ENCODE measurements around the gene FCHO1.
A peak's percentile ranks its signal among the peaks of the same experiment; 100 is the strongest.
"Not testable (repeated sequence)": the region's sequence is repeated elsewhere in the genome, so short reads cannot be mapped to it uniquely, and the experiment has no call there.

FCHO1 gene

DNA sequence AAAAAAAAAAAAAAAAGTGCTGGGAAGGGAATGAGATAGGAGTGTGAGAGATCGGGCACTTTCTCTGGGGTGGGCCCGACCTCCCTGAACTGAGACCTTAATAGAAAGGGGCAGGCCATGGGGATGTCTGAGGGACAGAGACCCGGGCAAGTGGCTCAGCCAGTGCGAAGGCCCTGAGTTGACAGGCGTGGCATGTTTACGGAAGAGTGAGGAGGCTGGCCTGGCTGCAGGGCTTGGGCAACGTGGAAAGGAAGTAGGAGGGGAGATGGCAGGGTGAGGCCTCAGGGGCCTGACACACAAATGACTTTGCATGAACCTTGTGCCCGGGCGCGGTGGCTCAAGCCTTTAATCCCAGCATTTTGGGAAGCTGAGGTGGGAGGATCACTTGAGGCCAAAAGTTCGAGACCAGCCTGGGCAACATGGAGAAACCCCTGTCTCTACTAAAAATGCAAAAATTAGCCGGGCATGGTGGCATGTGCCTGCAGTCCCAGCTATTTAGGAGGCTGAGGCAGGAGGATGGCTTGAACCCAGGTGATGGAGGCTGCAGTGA, 13.9 kb downstream of the FCHO1 start:
- no peak for DNase-seq (ENCODE audit: low read depth)

GRCh38 chr19:17766543-17767131, 15.4 kb downstream of the FCHO1 start:
- no peak for DNase-seq (ENCODE audit: low read depth)

DNA sequence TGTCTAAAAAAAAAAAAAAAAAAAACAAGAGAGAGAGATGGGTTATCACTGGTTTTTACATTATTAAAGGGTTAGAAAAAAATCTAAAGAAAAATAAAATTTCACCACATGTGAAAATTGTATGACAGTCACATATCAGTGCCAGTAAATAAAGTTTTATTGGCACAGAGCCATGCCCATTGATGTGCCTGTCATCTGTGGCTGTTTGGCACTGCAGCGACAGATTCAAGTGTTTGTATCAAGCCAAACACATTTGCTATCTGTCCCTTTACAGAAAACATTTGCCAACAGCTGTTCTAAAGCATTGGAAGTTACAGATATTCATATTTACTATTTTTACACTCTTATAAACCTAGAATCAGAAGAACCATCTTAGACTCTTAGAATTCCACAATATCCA, 16.3 kb downstream of the FCHO1 start:
- no peak for DNase-seq (ENCODE audit: low read depth)

DNA sequence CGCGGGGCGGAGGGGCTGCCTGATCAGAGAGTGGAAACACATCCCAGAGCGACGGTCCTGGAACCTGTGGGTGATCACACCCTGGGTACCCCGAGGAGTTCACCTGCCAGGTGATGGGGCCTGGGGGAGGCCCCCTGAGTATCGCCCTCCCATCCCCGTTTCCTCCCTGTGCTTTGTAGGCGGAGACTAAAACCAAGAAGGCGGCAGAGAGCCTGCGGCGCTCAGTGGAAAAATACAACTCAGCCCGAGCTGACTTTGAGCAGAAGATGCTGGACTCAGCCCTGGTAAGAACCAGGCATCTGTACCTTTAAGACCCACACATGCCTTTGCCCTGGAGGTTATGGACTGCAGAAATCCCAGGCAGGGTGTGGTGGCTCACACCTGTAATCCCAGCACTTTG, 19.3 kb downstream of the FCHO1 start:
- DNase-seq (ENCODE audit: low read depth): no peak

GRCh38 chr19:17772172-17772571, 20.9 kb downstream of the FCHO1 start:
- no peak for DNase-seq (ENCODE audit: low read depth)

DNA sequence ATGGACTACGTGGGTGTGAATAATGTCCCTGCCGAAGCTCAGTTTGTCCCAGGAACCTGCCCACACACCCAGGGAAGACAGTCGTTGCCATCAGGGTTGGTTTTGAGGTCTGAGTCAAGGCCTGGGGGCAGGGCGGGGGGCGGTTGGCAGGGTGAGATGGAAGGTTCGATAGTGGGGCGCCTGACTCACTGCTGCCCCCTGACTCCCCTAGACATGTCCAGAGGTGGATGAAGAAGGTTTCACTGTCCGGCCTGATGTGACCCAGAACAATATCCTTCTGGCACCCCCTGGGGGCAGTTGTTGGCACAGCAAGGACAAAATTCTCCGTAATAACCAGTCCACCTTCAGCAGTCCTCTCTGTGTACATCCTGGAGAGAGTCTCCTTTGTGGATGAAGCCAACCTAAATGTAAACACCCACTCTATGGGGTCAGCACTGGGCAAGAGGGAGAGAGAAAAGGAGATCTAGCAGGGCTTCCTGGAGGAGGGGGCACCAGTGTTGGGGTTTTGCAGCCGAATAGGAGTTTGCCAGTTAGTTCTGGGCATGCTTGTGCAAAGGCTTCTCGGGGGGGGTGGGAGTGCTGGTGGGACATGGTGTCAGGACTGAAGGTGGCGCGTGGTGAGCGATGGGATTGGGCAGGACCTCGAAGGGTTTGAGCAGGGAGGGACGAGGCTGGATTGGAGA, 24.1 kb downstream of the FCHO1 start:
- peak; percentile 32 for DNase-seq (ENCODE audit: low read depth)

GRCh38 chr19:17775991-17776803, 24.9 kb downstream of the FCHO1 start:
- no peak for DNase-seq (ENCODE audit: low read depth)

DNA sequence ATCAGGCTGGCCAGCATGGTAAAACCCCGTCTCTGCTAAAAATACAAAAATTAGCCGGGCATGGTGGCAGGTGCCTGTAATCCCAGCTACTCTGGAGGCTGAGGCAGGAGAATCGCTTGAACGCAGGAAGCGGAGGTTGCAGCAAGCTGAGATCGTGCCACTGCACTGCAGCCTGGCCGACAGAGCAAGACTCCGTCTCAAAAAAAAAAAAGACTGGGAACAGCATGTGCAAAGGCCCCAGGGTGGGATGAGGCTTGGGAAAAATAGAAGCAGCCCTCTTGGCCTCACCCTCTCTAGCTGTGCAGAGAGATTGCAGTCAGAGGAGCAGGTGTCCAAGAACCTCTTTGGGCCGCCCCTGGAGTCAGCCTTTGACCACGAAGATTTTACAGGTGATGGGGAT, 26.6 kb downstream of the FCHO1 start:
- not testable (repeated sequence) for DNase-seq (ENCODE audit: low read depth)

- DNase-seq (ENCODE audit: low read depth): no peak
Observed at GRCh38 chr19:17778251-17778967, 27.1 kb downstream of the FCHO1 start.

- DNase-seq (ENCODE audit: low read depth): no peak
Observed at GRCh38 chr19:17778968-17779929, 28.0 kb downstream of the FCHO1 start.

GRCh38 chr19:17780781-17781180, 29.5 kb downstream of the FCHO1 start:
- DNase-seq (ENCODE audit: low read depth): no peak

DNA sequence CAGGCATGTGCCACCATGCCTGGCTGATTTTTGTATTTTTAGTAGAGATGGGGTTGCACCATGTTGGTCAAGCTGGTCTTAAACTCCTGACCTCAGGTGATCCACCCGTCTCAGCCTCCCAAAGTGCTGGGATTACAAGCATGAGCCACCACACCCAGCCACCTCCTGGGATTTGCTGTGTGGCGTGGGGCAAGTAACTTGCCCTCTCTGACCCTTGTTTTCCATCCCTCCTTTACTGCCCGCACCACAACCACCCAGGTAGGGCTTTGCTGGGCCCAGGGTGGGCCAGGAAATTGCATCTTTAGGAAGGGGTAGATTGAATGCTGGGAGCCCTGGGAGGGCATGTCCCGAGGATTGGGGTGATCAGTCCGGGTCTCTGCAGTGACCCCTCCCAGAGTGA, 32.4 kb downstream of the FCHO1 start:
- DNase-seq (ENCODE audit: low read depth): not testable (repeated sequence)

DNA sequence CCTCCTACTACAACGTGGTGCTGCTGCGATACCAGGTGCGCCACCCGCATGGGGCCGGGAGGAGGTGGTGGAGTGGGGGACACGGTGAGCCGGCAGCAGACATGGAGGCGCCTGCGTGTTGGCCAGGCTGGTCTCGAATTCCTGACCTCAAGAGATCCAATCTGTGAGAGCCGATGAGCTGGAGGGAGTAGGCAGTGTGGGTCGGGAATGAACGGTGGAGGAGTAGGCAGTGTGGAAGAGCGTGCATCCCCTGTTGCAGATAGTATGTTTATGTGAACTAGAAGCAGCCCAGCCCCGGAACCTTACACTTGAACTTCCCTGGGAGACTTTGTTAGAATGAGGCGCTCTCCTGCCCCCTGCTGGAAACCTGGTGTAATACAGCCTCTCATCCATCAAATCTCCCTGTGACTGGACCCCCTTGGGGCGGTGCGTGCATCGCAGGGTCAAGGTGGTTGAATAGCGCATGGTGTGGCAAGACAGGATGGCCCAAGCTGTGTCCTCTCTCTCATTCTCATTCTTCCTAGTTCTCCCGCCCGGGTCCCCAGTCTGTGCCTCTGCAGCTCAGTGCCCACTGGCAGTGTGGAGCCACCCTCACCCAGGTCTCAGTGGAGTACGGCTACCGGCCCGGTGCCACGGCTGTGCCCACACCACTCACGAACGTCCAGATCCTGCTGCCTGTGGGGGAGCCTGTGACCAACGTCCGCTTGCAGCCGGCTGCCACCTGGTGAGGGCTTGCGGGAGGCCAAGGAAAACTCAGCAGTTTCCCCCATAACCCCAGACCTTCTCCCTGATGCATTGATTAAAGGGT, 33.1 kb downstream of the FCHO1 start:
- DNase-seq (ENCODE audit: low read depth): peak; percentile 71

- no peak for DNase-seq (ENCODE audit: low read depth)
Observed at GRCh38 chr19:17787274-17787913, 36.1 kb downstream of the FCHO1 start.

GRCh38 chr19:17788632-17789031, 37.4 kb downstream of the FCHO1 start:
- no peak for DNase-seq (ENCODE audit: low read depth)

GRCh38 chr19:17790059-17790780, 38.9 kb downstream of the FCHO1 start:
- no peak for DNase-seq (ENCODE audit: low read depth)

- no peak for DNase-seq (ENCODE audit: low read depth)
Observed at GRCh38 chr19:17794412-17794730, 43.1 kb downstream of the FCHO1 start.

DNA sequence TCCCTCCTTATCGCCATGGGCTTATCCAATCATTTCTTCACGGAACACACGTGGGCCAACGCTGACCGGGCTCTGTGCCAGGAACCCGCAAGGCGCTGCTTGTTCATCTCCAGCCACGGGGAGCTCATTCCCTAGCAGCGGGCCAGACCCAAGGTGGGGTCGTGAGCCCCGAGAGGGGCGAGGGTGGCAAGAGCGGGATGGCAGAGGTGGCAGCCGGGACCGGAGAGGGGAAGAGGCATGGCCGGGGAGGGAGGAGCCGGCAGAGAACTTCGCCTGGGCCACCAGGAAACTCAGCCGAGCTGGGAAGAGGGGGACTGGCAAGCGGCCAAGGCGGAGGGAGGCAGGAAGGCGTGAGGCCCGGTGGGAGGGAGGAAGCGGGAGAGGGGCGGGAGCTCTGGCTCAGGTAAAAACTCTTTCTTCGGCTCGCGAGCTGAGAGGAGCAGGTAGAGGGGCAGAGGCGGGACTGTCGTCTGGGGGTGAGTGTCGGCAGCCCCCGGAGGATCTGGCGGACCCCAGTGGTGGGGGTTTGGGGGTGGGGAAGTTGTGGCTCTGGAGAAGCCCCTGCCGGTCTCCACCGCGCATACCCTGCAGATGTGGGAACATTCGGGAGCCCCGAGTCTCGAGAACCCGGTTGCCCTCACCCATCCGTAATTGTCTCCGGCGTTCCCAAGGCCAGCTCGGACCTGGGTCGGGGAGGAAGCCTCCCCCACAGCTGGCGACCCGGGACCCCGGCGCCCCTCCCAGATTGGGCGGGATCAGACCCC, 43.6 kb downstream of the FCHO1 start, which contains the start of gene B3GNT3:
TSS of gene B3GNT3 (plus strand) at position 408 of the 764 bp plus-strand sequence. CDS start 12,670 bp downstream, outside the sequence.
- DNase-seq (ENCODE audit: low read depth): no peak
